Right lobe of liver (tissue), 4 donors: ENCODE results near the gene ADGRG3.

Experiments
- CTCF ChIP-seq, 4 donors: fragments of 200-600 bp in 3 of 4; fragments of 450-650 bp in 1 of 4; IDR thresholded peaks; one replicate each; pipeline versions ENCODE4 v1.5.1 to v1.8.0; 2016 to 2022; ENCODE audit warnings: antibody characterized with exemption in 4 of 4, mild to moderate bottlenecking in 2 of 4
- POLR2A ChIP-seq: fragments of 450-650 bp; IDR thresholded peaks from one replicate; pipeline ENCODE4 v1.6.1; 2017; ENCODE audit warnings: antibody characterized with exemption, mild to moderate bottlenecking
- donor health status: DM: no; HTN: no; CAD: no.
- donor health status: DM: no; HTN: no; CAD: no.
- donor health status: DM: no; HTN: yes; CAD: no.

DNA sequence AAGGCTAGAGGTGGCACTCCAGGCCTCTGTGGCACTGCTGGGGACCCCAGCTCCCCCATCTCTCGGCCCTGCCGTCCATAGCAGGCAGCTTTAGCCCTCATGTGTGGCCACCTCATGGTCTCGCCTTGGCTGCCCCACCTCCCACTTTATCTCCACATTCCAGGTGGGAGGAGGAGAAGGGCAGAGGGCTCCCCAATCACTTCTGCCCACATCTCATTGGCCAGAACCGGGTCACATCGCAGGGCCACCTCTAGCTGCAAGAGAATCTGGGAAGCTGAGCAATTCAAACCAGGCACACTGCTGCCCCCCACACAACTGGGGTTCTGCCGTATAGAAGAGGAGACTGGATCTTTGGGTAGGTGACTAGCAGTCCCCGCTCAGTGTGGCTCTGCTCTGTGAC is 28.1 kb downstream of the ADGRG3 start:
- no peak for TF ChIP-seq CTCF (IDR thresholded peaks at IDR 0.05)
- TF ChIP-seq POLR2A: no peak
